GM15510 (cell line): ENCODE data around the gene CTCF.
A peak's percentile ranks its signal among the peaks of the same experiment; 100 is the strongest.

Source experiments
- POLR2A ChIP-seq: IDR thresholded peaks from 3 replicates; pipeline ENCODE4 v1.6.1; 2011; ENCODE audit warnings: borderline replicate concordance; ENCODE audit not compliant: insufficient read length; ENCODE audit errors: extremely low read depth

The CTCF gene

DNA sequence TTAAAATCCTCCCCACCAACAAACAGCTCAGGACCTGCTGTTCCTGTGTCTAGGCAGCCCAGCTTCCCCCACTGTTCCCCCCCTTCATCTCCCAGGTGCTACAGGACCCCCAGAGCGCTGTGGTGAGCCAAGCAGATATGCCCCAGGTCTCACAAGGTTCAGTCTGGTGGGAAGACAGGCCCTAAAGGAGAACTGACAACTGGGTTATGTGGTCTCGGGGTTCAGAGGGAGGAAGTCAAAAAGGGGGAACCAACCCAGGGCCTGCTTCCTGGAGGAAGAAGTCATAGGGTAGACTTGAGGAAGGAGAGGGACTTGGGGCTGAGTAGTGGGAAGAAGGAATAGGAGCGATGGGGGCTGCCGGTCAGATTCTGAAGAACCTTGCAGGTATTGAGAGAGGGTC is 31.1 kb upstream of the CTCF start:
- no peak for TF ChIP-seq POLR2A

DNA sequence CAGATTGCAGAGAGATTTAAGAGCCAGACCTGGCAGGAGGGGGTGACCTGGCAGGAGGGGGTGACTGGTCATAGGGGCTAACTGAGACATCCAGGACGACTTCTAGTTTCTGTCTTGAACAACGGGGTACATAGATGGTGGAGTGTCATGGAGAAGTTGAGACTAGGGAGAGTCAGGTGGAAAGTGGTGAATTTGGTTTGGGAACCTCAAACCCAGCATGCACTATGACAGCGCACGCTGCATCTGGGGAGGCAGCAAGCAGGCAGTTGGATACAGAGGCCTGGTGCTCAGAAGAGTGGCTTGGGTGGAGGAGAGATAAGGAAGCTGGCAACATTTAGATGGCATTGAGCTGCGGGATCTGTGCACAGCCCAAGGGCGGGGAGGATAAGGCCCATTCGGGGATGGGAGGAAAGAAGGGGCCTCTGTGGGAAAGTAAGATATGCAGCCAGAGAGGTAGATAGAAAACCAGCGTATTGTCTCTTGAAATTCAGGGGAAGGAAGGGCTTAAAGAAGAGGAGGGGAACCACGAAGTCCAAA is 29.2 kb upstream of the CTCF start:
- TF ChIP-seq POLR2A = no peak

DNA sequence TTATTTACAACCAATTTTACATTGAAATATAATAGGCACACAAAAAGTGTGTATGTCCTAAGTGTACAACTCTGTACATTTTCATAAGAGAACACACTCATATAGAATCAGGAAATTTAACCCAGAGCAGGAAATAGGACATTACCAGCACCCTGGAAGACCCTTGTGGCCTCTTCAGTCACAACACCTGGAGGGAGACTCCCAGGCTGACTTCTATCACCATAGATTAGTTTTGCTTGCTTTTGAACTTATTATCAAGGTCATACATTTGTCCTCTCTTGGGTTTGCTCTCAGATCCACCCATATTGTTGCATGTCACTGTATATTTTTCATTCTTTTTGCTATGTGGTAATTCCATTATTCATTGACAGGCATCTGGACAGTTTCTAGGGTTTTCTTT is 27.9 kb upstream of the CTCF start:
- TF ChIP-seq POLR2A = no peak

DNA sequence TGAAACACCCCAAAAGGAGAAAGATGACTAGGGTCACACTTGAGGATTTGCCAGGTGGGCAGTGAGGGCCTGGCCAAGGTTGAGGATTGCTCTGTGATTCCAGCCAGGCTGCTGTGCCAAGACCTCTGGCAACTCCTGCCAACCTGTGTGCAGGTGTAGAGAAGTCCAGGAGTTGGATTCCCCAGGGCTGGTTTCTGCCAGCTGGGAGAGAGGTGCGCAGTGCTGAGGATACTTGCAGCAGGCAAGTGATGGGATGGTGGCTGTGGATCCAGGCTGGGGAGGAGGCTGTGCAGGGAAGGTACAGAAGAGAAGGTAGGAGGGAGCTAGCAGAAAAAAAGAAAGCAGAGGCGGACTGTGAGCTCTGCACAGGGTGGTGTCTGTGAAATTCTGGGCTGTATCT is 27.1 kb upstream of the CTCF start:
- TF ChIP-seq POLR2A = no peak

DNA sequence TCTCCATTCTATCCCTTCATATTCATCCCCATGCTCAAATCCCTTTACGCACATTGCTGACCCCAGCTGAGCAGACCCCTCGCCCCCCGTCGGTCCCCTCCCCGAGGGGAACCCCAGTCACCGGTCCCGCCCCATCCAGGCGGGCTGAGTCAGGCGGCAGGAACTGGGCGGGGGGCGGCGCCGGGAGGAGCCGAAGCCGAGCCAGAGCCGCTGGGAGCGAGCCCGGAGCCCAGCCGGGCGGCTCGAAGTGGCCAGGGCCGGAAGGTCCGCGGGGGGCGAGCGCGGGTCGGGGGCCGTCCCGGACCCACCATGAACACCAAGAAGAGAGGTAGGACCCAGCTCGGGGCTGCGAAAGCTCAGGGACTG is 25.1 kb upstream of the CTCF start:
- peak; percentile 13 for TF ChIP-seq POLR2A

DNA sequence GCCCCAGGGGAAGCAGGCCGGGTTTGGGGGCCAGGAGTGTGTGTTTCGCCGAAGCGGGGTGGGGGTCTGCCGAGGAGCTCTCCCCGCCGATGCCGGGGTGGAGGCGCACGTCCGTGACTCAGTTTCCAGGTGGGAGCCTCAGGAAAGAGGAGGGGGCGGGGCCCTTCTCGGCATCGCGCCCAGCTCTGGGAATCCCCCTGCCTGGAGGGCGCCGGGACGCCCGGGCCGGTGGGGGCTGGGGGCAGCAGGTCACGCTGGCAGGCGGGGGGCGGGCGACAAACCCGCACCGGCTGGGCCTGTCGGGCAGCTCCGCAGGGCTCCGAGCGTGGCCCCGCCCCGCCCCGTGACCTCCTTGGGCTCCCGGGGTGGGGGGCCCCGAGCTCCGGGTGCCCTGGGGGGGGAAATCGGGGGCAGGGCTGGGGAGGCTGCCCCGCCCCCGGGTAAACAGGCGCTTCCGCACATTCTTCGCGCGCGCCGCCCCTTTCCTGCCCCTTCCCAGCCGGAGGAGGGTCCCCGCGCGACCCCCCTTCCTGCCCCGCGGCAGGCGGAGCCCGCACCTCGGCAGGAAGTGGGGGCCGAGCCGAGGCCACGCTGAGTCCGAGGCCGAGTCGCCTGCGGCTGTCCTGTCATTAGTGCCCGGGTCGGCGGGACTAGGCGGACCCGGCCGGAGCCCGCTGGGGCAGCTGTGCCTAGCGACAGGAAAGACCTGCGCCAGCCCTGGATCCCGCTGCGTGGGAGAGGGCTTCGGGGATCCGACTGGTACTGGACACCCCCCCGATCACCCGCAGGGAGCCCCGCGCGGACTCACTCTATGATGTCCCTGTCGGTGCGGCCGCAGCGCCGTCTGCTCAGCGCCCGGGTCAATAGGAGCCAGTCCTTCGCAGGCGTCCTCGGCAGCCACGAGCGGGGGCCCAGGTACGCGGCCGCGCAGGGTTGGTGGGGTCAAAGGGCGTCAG is 24.4 kb upstream of the CTCF start:
- peak; percentile 3 for TF ChIP-seq POLR2A

DNA sequence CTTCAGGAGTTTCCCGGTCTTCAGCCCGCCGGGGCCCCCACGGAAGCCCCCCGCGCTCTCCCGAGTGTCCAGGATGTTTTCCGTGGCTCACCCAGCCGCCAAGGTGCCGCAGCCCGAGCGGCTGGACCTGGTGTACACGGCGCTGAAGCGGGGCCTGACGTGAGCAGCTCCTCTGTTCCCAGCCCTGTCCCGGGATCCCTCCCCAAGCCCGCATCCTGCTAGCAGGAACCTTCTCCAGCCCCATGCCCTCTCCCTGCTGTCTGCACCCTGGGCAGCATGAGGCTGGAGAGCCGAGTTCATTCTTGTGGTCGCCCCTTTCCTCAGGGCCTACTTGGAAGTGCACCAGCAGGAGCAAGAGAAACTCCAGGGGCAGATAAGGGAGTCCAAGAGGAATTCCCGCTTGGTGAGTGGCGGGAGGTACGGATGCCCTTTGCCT is 23.6 kb upstream of the CTCF start:
- TF ChIP-seq POLR2A = no peak

DNA sequence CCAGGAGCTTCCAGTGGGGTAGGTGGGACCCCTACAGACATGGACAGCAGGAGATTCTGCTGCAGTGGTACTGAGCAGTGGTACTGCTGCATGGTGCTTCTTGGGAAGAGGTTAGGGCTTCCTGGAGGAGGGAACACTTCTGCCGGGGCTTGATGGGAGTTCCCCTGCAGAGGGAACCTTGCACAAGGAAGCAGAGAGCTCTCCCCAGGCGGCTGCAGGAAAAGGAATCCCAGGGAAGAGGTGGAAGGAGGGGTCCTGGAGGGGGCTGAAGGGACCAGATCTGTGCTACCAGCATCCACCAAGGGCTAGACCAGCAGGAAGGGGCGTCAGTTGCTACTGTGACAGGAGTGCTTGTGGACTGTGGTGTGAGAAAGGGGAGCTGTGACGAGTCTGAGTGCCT is 23.1 kb upstream of the CTCF start:
- no peak for TF ChIP-seq POLR2A

DNA sequence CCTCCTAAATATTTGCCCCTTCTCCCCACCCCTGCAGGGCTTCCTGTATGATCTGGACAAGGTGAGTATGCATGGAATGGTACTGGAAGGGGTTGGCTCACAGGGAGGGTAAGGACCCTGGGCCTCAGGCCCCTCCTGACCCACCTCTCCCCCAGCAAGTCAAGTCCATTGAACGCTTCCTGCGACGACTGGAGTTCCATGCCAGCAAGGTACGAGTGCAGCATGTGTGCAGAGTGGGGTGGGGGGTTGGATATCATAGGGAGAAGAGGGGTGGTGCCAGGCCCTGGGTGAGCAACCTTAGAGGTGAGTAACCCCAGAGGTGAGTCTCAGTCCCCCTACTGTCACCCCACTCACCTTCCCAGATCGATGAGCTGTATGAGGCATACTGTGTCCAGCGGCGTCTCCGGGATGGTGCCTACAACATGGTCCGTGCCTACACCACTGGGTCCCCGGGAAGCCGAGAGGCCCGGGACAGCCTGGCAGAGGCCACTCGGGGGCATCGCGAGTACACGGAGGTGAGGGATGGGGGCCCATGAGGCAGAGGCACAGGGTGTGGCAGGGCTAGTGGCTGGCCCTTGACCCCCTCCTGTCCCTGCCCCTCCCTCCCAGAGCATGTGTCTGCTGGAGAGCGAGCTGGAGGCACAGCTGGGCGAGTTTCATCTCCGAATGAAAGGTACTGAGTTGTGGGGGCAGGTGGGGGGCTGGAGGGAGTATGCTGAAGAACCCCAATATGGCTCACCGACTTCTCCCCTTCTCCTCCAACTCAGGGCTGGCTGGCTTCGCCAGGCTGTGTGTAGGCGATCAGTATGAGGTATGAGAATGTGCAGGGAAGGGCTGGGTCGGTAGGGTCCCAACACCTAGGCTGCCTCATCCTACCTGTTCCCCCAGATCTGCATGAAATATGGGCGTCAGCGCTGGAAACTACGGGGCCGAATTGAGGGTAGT is 22.4 kb upstream of the CTCF start:
- no peak for TF ChIP-seq POLR2A

DNA sequence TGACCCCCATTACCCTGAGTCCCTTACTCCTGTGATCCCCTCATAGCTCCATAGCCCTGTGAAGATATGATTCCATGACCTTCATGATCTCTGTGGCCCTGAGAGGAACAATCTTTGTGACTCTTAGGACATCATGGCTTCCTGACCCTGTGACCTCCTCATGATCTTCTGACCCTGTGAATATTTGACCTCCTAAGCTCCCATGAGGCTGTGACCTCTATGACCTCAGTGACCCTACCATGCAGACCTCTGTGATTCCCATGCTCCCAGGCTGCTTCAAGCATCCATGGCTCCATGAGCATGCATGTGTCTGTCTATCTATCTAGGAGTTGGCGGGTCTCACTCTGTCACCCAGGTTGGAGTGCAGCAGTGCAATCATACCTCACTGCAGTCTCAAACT is 21.6 kb upstream of the CTCF start:
- no peak for TF ChIP-seq POLR2A

DNA sequence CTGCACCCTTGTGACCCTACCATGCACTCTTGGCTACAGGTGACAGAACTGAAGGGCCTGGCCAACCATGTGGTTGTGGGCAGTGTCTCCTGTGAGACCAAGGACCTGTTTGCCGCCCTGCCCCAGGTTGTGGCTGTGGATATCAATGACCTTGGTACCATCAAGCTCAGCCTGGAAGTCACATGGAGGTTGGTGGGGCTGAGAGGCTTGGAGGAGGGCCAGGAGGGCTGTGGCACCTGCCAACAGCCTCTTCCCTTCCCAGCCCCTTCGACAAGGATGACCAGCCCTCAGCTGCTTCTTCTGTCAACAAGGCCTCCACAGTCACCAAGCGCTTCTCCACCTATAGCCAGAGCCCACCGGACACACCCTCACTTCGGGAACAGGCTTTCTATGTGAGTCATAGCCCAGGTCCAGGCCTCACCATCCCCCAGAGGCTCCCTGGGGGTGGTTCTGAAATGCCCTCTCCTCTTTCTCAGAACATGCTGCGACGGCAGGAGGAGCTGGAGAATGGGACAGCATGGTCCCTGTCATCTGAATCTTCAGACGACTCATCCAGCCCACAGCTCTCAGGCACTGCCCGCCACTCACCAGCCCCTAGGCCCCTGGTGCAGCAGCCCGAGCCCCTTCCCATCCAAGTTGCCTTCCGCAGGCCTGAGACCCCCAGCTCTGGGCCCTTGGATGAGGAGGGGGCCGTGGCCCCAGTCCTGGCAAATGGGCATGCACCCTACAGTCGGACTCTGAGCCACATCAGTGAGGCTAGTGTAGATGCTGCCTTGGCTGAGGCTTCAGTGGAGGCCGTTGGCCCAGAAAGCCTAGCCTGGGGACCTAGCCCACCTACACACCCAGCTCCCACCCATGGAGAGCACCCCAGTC is 20.7 kb upstream of the CTCF start:
- TF ChIP-seq POLR2A = no peak

DNA sequence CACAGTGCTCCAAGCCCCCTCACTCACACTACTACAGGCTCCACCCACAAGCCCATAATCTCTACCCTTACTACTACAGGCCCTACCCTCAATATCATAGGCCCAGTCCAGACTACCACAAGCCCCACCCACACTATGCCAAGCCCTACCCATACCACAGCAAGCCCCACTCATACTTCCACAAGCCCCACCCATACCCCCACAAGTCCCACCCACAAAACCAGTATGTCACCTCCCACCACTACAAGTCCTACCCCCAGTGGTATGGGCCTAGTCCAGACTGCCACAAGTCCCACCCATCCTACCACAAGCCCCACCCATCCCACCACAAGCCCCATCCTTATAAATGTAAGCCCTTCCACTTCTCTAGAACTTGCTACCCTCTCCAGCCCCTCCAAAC is 19.9 kb upstream of the CTCF start:
- TF ChIP-seq POLR2A = no peak

DNA sequence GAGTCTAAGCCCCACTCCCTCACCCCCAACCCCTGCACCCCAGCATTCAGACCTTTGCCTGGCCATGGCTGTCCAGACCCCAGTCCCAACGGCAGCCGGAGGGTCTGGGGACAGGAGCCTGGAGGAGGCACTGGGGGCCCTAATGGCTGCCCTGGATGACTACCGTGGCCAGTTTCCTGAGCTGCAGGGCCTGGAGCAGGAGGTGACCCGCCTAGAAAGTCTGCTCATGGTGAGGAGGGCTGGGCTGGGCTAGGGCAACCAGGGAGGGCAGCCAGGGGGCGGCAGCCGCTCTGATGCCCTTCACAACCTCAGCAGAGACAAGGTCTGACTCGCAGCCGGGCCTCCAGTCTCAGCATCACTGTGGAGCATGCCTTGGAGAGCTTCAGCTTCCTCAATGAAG is 19.3 kb upstream of the CTCF start:
- no peak for TF ChIP-seq POLR2A

DNA sequence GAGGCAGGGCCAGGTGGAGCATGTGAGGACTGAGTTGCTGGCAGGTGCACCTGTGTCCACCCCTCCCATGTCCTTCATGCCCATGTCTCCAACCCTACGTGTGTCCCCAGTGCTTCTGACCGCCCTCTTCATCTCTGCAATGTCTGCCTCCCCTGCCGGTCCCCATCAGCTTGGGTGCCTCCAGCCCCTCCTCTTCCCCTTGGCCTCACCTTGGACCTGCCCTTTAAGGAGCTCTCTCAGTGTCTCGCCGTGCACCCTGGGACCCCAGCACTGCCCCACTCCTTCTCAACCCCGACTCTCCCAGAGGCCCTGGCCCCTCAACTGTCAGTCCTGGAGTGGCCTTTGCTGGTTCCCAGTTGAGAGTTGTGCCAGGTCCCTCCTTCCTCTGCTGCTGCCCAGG is 18.7 kb upstream of the CTCF start:
- no peak for TF ChIP-seq POLR2A
